ENCODE measurements around the gene TEDC2. TPM values are rescaled to one million over a fixed set of nuclear protein-coding genes. Genes with fewer than 3 reads are reported as not detected.

Gene TEDC2
- total RNA-seq, 1 donor from 2014 or later, result 2.5 TPM

- no peak for TF ChIP-seq POLR2AphosphoS5 (IDR thresholded peaks at IDR 0.05; ENCODE audit: insufficient read depth in 1 of 2, low read depth in 1 of 2)
- TF ChIP-seq CTCF (IDR thresholded peaks at IDR 0.05), result no peak
- TF ChIP-seq POLR2A (IDR thresholded peaks at IDR 0.05), result no peak
- intact Hi-C loops (cut with DNase I), result no loop called here
- Histone ChIP-seq H3K27me3 (no peaks in the 10 kb centered on the region), H3K9me3 (no peaks in the 10 kb centered on the region), H3K36me3 (peaks cover 0 to 29% of the 10 kb centered on the region in 2 donors), H3K27ac (no peak overlapping the region), H3K4me1 (no peaks in the 10 kb centered on the region), H3K4me3 (no peak overlapping the region)
- DNase-seq (ENCODE audit: extremely low spot score in 2 of 2), result no peak
Observed at GRCh38 chr16:2447920-2448583, 11.9 kb upstream of the TEDC2 start.

GRCh38 chr16:2449118-2449517 lies 10.8 kb upstream of the TEDC2 start:
- Histone ChIP-seq H3K27me3 (no peaks in the 10 kb centered on the region), H3K9me3 (no peaks in the 10 kb centered on the region), H3K27ac (no peak overlapping the region), H3K4me1 (no peaks in the 10 kb centered on the region), H3K4me3 (no peak overlapping the region), H3K36me3 (peaks cover 0 to 29% of the 10 kb centered on the region in 2 donors)
- TF ChIP-seq CTCF (IDR thresholded peaks at IDR 0.05), result no peak
- no peak for TF ChIP-seq POLR2AphosphoS5 (IDR thresholded peaks at IDR 0.05; ENCODE audit: insufficient read depth in 1 of 2, low read depth in 1 of 2)
- TF ChIP-seq POLR2A (IDR thresholded peaks at IDR 0.05), result no peak
- intact Hi-C loops (cut with DNase I), result no loop called here
- DNase-seq (ENCODE audit: extremely low spot score in 2 of 2), result no peak

- no peak for DNase-seq (ENCODE audit: extremely low spot score in 2 of 2)
- peaks cover 0 to 25% of the 10 kb centered on the region in 2 donors for H3K36me3 ChIP-seq
- intact Hi-C loops (cut with DNase I), result no loop called here
- H3K27ac ChIP-seq, result no peak overlapping the region
- H3K4me1 ChIP-seq, result no peaks in the 10 kb centered on the region
- no peak overlapping the region for H3K4me3 ChIP-seq
- no peak for TF ChIP-seq POLR2A (IDR thresholded peaks at IDR 0.05)
- no peak for TF ChIP-seq POLR2AphosphoS5 (IDR thresholded peaks at IDR 0.05; ENCODE audit: insufficient read depth in 1 of 2, low read depth in 1 of 2)
- no peak for TF ChIP-seq CTCF (IDR thresholded peaks at IDR 0.05)
- H3K9me3 ChIP-seq, result no peaks in the 10 kb centered on the region
- no peaks in the 10 kb centered on the region for H3K27me3 ChIP-seq
Observed at GRCh38 chr16:2450535-2450934, 9.4 kb upstream of the TEDC2 start.

- Histone ChIP-seq H3K27ac (no peak overlapping the region), H3K4me3 (no peak overlapping the region), H3K36me3 (peaks cover 0 to 21% of the 10 kb centered on the region in 2 donors), H3K4me1 (no peaks in the 10 kb centered on the region), H3K9me3 (no peaks in the 10 kb centered on the region), H3K27me3 (no peaks in the 10 kb centered on the region)
- intact Hi-C loops (cut with DNase I), result no loop called here
- DNase-seq (ENCODE audit: extremely low spot score in 2 of 2), result no peak
- TF ChIP-seq POLR2A (IDR thresholded peaks at IDR 0.05), result no peak
- TF ChIP-seq CTCF (IDR thresholded peaks at IDR 0.05), result no peak
- no peak for TF ChIP-seq POLR2AphosphoS5 (IDR thresholded peaks at IDR 0.05; ENCODE audit: insufficient read depth in 1 of 2, low read depth in 1 of 2)
Observed at GRCh38 chr16:2450975-2451381, 8.9 kb upstream of the TEDC2 start.

GRCh38 chr16:2451851-2452320 lies 8.0 kb upstream of the TEDC2 start:
- H3K4me3 ChIP-seq, result no peak overlapping the region
- no peak overlapping the region for H3K27ac ChIP-seq
- no peaks in the 10 kb centered on the region for H3K27me3 ChIP-seq
- no peak for DNase-seq (ENCODE audit: extremely low spot score in 2 of 2)
- H3K36me3 ChIP-seq, result peaks cover 0 to 12% of the 10 kb centered on the region in 2 donors
- TF ChIP-seq POLR2AphosphoS5 (IDR thresholded peaks at IDR 0.05; ENCODE audit: insufficient read depth in 1 of 2, low read depth in 1 of 2) (no peak), CTCF (IDR thresholded peaks at IDR 0.05) (no peak), POLR2A (IDR thresholded peaks at IDR 0.05) (no peak)
- intact Hi-C loops (cut with DNase I), result no loop called here
- no peaks in the 10 kb centered on the region for H3K4me1 ChIP-seq
- no peaks in the 10 kb centered on the region for H3K9me3 ChIP-seq

Data from vagina (tissue), 2 donors.